PFSK-1 (cell line): ENCODE results near the gene OSGEP.

Experiments
- POLR2AphosphoS5 ChIP-seq: IDR thresholded peaks from 2 replicates; pipeline ENCODE4 v1.6.1; 2012; ENCODE audit warnings: low read depth, mild to moderate bottlenecking, control low read depth, low read length, moderate library complexity
- SIN3A ChIP-seq: IDR thresholded peaks from 2 replicates; pipeline ENCODE4 v1.6.1; 2012; ENCODE audit warnings: mild to moderate bottlenecking, low read length, moderate library complexity, borderline replicate concordance; ENCODE audit not compliant: insufficient read depth
- TAF1 ChIP-seq: IDR thresholded peaks from 2 replicates; pipeline ENCODE4 v1.6.1; 2012; ENCODE audit warnings: low read length, control low read depth, borderline replicate concordance; ENCODE audit not compliant: insufficient read depth

GRCh38 chr14:20461225-20462141 lies 6.9 kb upstream of the OSGEP start, which contains the start of gene PIP4P1:
- TF ChIP-seq TAF1 (no peak), SIN3A (no peak), POLR2AphosphoS5 (peak; percentile 57; the same call in 1 of the 2 replicates)
